GM21390 (cell line): ENCODE results near the gene SLC25A25.
"Not testable (repeated sequence)": the region's sequence is repeated elsewhere in the genome, so short reads cannot be mapped to it uniquely, and the experiment has no call there.

Source experiments
- ATAC-seq: cut with Tn5 transposase; IDR thresholded peaks from one replicate; pipeline ENCODE4 v1.9.1; 2021; ENCODE audit not compliant: unreplicated experiment

Gene SLC25A25

GRCh38 chr9:128108269-128109049, 40.4 kb downstream of the SLC25A25 start:
- no peak for ATAC-seq

DNA sequence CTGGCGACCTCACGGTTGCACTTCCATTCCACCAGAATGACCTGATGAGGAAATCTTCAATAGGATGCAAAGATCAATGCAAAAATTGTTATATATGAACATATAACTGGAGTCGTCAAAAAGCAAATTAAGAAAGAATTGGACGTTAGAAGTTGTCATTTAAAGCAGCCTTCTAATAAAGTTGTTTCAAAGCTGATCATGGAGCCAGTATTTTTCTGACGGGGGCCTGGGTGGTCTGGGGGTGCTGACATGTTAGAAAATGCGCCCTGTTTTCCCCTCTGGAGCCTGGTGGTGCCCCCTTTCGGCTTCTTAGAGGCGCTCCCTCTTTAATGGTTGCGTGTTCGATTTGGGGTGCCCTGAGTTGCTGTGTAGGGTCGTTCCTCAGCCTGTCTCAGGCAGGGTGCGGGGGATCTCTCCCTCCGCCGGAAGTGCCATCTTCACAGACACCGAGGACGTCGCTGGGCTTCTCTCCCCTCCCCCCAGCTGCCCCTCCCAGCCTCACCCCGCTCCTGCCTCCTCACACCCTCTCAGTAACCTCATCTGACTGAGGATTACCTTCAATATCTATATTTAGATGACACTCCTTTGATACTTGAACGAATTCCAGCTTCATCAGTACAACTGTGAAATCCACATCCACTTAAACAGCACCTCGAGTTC, 41.1 kb downstream of the SLC25A25 start:
- ATAC-seq, result no peak

DNA sequence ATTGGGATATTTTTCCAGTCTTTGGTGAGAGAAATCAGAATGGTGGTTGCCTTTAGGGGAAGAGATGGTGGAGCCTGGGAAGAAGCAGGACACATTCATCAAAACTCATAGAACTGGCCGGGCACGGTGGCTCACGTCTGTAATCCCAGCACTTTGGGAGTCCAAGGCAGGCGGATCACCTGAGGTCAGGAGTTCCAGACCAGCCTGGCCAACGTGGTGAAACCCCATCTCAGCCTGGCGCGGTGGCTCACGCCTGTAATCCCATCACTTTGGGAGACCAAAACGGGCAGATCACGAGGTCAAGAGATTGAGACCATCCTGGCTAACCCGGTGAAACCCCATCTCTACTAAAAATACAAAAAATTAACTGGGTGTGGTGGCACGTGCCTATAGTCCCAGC, 43.7 kb downstream of the SLC25A25 start:
- not testable (repeated sequence) for ATAC-seq

DNA sequence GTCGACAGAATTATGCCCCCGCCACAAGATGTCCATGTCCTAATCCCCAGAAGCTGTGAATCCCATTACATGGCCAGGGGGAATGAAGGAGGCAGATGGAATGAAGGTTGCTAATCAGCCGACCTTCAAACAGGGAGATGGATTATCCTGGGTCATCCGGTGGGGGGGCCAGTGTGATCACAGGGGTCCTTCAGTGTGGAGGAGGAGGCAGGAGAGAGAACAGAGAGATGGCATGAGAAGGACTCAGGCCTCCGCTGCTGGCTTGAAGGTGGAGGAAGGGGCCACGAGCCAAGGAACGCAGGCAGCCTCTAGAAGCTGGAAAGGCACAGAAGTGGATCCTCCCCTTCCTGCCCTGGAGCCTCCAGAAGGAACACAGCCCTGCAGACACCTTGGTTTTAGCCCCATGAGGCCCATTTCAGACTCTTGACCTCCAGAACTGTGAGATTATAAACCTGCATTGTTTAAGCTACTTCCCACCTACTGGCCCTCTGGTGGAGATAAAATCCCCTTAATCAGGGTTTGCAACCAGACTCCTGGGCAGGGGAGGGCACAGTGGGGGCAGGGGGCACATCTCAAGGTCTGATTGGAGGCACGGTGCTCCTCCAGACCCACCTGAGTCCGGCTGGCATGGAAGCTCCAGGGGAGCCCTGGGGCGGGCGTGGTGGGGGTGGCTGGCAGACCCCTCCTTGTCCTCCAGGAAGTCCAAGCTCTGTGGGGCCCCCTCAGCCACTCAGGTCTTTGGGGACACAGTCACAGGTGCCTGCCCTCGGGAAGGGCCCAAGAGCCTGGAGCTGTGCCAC, 45.7 kb downstream of the SLC25A25 start:
- ATAC-seq, result no peak

- no peak for ATAC-seq
These were observed 46.5 kb downstream of the SLC25A25 start for GRCh38 chr9:128114326-128115186.

GRCh38 chr9:128115187-128116103, 47.4 kb downstream of the SLC25A25 start:
- no peak for ATAC-seq

DNA sequence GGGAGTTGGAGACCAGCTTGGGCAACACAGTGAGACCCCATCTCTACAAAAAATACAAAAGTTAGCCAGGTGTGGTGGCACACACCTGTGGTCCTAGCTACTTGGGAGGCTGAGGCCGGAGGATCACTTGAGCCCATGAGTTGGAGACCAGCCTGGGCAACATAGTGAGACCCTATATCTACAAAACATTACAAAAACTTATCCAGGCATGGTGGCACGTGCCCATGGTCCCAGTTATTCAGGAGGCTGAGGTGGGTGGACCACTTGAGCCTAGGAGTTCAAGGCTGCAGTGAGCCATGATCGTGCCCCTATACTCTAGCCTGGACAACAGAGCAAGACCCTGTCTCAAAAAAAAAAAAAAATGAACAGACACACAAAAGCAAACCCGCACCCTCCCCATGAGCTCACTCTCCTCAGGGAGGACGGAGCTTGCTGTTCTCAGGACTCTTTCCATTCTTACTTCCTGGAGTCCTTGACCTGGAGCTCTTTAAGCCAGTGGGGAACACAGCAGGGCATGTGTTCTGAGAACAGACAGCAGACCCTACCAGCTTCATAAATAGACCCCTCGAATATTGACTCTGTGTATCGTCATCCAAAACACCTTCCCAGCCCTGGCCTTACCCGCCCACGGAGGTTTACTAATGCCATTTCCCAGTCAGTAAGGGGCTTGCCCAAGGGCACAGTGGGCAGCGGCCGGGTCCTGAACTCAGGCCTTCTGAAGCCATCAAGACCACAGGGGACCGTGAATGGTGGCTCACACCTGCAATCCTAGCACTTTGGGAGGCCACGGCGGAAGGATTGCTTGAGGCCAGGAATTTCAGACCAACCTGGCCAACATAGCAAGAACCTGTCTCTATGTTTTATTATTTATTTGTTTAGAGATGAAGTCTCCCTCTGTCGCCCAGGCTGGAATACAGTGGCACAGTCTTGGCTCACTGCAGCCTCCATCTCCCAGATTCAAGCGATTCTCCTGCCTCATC, 48.4 kb downstream of the SLC25A25 start:
- no peak for ATAC-seq

GRCh38 chr9:128117613-128118471, 49.8 kb downstream of the SLC25A25 start:
- ATAC-seq, result no peak

DNA sequence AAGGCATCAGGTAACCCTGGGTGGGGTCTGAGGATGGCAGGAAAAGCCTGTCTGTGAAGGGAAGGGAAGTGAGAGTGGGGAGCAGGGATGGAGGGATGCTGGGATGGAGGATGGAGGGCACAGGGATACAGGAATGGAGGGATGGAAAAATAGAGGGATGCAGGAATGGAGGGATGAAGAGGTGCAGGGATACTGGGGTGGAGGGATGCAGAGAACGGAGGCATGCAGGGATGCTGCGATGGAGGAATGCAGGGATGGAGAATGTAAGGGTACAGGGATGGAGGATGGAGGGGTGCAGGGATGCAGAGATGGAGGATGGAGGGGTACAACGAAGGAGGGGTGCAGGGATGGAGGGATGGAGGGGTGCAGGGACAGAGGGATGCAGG, 50.4 kb downstream of the SLC25A25 start:
- ATAC-seq, result no peak

DNA sequence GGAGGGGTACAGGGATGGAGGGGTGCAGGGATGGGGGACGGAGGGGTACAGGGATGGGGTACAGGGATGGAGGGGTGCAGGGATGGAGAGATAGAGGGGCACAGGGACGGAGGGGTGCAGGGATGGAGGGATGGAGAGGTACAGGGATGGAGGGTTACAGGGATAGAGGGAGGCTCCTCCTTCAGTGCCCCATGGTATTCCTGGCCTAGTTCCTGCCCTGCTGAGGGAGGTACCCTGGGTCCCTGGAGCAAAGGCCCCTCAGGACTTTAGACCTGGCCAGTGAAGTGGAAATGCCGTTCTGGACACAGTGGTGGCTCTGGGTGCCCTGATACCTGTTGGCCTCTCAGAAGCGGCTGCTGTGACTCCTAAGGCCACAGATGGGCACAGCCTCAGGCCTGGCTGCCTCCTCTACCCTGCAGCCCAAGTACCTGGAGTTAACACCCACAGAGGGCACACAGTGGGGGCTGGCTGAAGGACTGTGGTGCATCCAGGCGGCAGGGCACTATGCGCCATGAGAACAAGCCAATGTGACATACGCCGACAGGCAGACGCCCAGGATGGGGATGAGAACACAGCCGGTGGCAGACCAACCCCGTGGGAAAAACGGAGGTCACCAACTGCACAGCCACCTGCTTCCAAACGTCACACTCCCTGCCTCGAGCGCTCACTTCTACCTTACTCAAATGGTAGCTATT, 51.1 kb downstream of the SLC25A25 start:
- no peak for ATAC-seq

DNA sequence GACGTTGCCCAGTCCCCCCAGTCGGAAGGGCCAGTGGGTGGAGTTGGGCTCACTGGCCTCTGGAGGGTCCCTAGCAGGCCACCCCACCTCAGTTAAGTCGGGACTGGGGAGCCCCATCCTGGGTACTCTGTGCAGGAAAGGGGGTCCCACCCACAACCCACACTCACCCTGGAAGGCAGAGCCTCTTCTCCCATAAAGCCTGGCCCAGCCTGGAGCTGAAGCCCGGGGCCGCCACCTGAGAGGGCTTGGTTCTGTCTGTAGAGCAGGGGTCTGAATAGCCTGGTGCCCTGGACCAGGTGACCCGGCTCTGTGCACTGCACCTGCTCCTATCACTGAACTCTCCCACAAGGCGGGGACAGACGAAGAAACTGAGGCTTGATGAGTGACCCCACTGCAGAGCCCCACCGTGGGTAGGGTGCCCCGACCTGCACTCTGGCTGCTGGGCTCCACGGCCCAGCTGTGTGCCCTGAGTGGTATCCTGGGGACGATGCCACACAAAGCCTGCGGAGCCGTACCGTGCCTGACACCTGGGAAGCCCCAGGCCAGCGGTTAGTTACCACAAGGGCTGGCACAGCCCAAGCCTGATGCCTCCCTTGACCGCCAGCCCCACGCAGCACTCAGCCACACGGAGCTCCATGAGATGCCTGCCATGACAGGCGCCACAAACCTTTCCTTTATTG, 52.2 kb downstream of the SLC25A25 start:
- no peak for ATAC-seq

- no peak for ATAC-seq
These were observed 52.9 kb downstream of the SLC25A25 start for GRCh38 chr9:128120741-128121465.

GRCh38 chr9:128121466-128121810, 53.4 kb downstream of the SLC25A25 start:
- no peak for ATAC-seq

GRCh38 chr9:128121924-128122808, 54.1 kb downstream of the SLC25A25 start:
- ATAC-seq, result no peak

DNA sequence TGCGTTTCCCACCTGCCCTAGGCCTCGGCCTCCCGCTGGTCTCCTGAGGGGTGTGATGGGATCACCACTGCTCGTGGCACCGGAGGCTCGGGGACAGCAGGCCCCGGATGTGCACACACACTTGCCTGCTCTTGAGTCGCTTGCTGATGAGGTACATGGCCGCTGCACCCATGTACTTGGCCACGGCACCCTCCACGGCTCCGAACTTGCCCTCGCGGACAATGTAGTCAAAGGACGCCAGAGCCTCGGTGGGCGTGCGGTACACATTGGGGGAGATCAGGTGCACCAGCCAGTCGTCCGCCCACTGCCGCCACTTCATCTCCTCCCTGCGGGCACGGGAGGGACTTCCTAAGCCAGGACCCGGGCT, 54.8 kb downstream of the SLC25A25 start:
- no peak for ATAC-seq
